HG02623 (cell line): ENCODE measurements around the gene HBS1L.
A peak's percentile ranks its signal among the peaks of the same experiment; 100 is the strongest.
"Not testable (repeated sequence)": the region's sequence is repeated elsewhere in the genome, so short reads cannot be mapped to it uniquely, and the experiment has no call there.

Source experiments
- ATAC-seq: cut with Tn5 transposase; IDR thresholded peaks from one replicate; pipeline ENCODE4 v1.9.1; 2021; ENCODE audit warnings: moderate library complexity; ENCODE audit not compliant: unreplicated experiment

Gene HBS1L

GRCh38 chr6:135081966-135082365 is 27.3 kb upstream of the HBS1L start:
- ATAC-seq: no peak

- no peak for ATAC-seq
Observed at GRCh38 chr6:135075018-135075417, 20.4 kb upstream of the HBS1L start.

GRCh38 chr6:135073756-135074393 is 19.3 kb upstream of the HBS1L start:
- ATAC-seq: no peak

- no peak for ATAC-seq
Observed at GRCh38 chr6:135073217-135073616, 18.6 kb upstream of the HBS1L start.

GRCh38 chr6:135072753-135073152 is 18.1 kb upstream of the HBS1L start:
- ATAC-seq: no peak

- no peak for ATAC-seq
Observed at GRCh38 chr6:135071541-135071940, 16.9 kb upstream of the HBS1L start.

GRCh38 chr6:135067911-135068310 is 13.3 kb upstream of the HBS1L start:
- ATAC-seq: no peak

GRCh38 chr6:135066806-135067205 is 12.2 kb upstream of the HBS1L start:
- ATAC-seq: no peak

GRCh38 chr6:135066397-135066796 is 11.8 kb upstream of the HBS1L start:
- ATAC-seq: no peak

GRCh38 chr6:135064586-135064985 is 10.0 kb upstream of the HBS1L start:
- ATAC-seq: no peak

- ATAC-seq: no peak
Observed at GRCh38 chr6:135063926-135064325, 9.3 kb upstream of the HBS1L start.

GRCh38 chr6:135062735-135063134 is 8.1 kb upstream of the HBS1L start:
- no peak for ATAC-seq

GRCh38 chr6:135060076-135060475 is 5.5 kb upstream of the HBS1L start:
- ATAC-seq: no peak

GRCh38 chr6:135058299-135058698 is 3.7 kb upstream of the HBS1L start:
- ATAC-seq: not testable (repeated sequence)

- ATAC-seq: no peak
Observed at GRCh38 chr6:135056632-135057031, 2.0 kb upstream of the HBS1L start.

- peak; percentile 5 for ATAC-seq
Observed at GRCh38 chr6:135054226-135054568, 425 bp downstream of the HBS1L start.

GRCh38 chr6:135053406-135053805 is 1.2 kb downstream of the HBS1L start:
- ATAC-seq: no peak

- ATAC-seq: no peak
Observed at GRCh38 chr6:135052939-135053338, 1.7 kb downstream of the HBS1L start.

GRCh38 chr6:135048915-135049314 is 5.7 kb downstream of the HBS1L start:
- no peak for ATAC-seq

GRCh38 chr6:135047336-135047735 is 7.3 kb downstream of the HBS1L start:
- no peak for ATAC-seq

GRCh38 chr6:135046912-135047311 is 7.7 kb downstream of the HBS1L start:
- ATAC-seq: no peak

- ATAC-seq: no peak
Observed at GRCh38 chr6:135044639-135045038, 10.0 kb downstream of the HBS1L start.

- no peak for ATAC-seq
Observed at GRCh38 chr6:135043846-135044245, 10.8 kb downstream of the HBS1L start.
